ENCODE results near the gene GOLGA5.

Gene GOLGA5

DNA sequence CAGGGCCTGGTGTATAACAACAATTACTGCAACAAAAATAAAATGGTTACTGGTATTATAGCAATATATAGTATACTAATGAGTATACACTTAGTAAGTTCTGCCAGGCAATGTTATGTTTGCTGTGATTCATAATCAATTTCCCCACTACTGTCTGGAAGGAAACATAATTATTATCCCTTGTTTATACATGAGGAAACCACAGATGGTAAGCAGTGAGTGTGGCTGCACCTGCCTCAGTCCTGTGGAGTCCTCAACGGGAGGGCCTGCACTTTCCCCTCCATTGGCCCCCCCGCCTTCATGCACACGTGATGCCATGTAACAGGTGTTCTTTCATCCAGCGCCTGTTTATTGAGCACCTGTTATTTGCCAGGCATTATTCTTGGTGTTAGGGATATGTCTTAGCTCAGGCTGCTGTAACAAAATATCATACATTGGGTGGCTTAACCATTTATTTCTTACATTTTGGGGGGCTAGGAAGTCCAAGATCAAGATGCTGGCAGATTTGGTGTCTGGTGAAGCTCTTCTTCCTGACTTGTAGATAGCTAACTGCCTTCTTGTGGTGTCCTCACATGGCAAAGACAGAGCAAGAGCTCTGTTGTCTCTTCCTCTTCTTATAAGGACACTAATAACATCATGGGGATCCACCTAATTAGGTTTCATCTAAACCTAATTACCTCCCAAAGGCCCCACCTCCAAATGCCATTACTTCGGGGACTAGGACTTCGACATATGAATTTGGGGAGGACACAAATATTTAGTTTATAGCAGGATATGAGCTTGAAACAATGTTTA, 69.4 kb downstream of the GOLGA5 start:
- TF ChIP-seq, protein P1, sequence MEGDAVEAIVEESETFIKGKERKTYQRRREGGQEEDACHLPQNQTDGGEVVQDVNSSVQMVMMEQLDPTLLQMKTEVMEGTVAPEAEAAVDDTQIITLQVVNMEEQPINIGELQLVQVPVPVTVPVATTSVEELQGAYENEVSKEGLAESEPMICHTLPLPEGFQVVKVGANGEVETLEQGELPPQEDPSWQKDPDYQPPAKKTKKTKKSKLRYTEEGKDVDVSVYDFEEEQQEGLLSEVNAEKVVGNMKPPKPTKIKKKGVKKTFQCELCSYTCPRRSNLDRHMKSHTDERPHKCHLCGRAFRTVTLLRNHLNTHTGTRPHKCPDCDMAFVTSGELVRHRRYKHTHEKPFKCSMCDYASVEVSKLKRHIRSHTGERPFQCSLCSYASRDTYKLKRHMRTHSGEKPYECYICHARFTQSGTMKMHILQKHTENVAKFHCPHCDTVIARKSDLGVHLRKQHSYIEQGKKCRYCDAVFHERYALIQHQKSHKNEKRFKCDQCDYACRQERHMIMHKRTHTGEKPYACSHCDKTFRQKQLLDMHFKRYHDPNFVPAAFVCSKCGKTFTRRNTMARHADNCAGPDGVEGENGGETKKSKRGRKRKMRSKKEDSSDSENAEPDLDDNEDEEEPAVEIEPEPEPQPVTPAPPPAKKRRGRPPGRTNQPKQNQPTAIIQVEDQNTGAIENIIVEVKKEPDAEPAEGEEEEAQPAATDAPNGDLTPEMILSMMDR (IDR thresholded peaks at IDR 0.05; ENCODE audit: extremely low read depth, insufficient read depth, missing control alignments) = no peak
- in situ Hi-C loops (cut with MboI; ENCODE audit: low pct_unique_long_range_greater_than_20kb, low sequenced_read_pairs, unreplicated experiment) = no loop called here
- DNase-seq (ENCODE audit: low spot score) = no peak

DNA sequence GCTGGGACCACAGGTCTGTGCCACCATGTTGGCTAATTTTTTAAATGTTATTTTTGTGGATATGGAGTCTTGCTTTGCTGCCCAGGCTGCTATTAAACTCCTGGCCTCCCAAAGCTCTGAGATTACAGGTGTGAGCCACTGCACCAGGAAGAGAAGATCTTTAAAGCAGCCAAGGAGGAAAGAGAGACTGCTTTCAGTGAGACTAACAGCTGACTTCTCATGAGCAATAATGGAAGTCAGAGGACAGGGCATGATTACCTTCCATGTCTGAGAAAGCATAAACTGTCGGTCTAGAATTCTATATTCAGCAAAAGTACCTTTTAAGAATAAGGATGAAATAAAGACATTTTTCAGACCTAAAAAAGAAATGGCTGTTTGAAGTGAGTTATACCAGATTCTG, 71.6 kb downstream of the GOLGA5 start:
- TF ChIP-seq, protein P1 (IDR thresholded peaks at IDR 0.05; ENCODE audit: extremely low read depth, insufficient read depth, missing control alignments) = no peak
- no peak for DNase-seq (ENCODE audit: low spot score)
- in situ Hi-C loops (cut with MboI; ENCODE audit: low pct_unique_long_range_greater_than_20kb, low sequenced_read_pairs, unreplicated experiment) = no loop called here

DNA sequence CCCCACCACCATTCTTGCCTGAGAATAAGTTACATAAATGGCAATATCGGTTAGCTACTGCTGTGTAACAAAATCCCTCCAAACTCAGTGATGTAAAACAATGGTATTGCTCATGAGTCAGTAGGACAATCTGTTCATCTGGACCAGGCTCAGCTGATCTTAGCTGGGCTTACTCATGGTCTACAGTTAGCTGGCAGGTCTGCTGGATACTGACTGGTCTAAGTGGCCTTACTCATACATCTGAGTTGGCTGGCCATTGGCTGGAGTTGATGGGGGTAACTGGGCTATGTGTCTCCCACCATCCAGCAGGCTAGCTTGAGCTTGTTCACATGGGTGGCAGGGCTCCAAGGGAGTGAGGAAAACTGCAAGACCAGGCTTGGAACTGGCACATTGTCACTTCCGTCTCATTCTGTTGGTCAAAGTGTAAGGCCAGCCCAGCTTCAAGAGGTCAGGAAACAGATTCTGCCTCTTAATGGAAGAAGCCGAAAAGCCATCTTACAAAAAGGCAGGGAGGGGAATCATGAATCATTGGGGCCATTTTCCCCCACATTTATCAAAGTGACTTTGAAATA, 72.2 kb downstream of the GOLGA5 start:
- DNase-seq (ENCODE audit: low spot score) = no peak
- in situ Hi-C loops (cut with MboI; ENCODE audit: low pct_unique_long_range_greater_than_20kb, low sequenced_read_pairs, unreplicated experiment) = no loop called here
- TF ChIP-seq, protein P1 (IDR thresholded peaks at IDR 0.05; ENCODE audit: extremely low read depth, insufficient read depth, missing control alignments) = no peak

DNA sequence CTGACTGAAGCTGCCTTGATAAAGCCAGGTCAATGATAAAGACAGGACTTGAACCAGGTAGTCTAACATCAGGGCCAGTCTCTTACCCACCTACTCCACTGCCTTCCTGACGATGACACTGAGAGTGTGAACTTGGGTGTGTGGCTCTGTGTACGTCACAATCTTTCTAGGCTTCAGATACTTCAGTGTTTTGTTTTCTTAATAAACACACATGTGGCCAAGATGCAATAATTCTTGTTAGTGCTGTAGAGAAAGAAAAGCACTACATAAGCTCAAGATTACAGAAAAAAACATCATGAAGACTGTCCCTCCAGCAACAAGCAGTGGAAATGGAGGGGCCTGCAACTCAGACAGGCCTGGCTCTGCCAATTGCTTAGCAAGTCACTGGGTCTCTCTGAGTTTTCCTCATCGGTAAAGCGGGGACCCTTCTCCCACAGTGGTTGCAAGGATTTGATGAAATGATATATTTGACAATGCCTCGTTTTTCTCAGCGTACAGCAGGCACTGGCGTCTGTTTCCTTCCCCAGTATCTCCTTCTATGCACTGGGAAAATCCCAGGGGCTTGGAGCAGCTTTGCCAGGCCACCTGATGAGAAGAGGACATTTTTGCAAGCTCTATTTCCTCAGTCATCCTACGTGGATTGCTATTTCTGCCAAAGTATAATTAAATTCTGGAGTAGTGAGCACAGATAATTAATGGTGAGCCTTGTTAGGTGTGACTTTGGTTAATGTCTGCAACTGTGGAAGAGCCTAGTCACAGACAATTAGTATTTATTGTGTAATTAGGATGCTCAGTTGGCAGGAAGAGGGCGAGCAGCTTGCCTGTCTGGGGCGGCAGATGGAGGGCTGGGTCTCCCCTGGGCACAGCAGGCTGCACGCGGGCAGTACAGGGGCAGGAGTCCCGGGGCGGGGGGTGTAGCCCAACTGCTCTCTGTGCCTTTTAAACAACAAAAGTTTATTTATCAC, 73.1 kb downstream of the GOLGA5 start:
- no peak for DNase-seq (ENCODE audit: low spot score)
- in situ Hi-C loops (cut with MboI; ENCODE audit: low pct_unique_long_range_greater_than_20kb, low sequenced_read_pairs, unreplicated experiment) = no loop called here
- TF ChIP-seq, protein P1 (IDR thresholded peaks at IDR 0.05; ENCODE audit: extremely low read depth, insufficient read depth, missing control alignments) = no peak

DNA sequence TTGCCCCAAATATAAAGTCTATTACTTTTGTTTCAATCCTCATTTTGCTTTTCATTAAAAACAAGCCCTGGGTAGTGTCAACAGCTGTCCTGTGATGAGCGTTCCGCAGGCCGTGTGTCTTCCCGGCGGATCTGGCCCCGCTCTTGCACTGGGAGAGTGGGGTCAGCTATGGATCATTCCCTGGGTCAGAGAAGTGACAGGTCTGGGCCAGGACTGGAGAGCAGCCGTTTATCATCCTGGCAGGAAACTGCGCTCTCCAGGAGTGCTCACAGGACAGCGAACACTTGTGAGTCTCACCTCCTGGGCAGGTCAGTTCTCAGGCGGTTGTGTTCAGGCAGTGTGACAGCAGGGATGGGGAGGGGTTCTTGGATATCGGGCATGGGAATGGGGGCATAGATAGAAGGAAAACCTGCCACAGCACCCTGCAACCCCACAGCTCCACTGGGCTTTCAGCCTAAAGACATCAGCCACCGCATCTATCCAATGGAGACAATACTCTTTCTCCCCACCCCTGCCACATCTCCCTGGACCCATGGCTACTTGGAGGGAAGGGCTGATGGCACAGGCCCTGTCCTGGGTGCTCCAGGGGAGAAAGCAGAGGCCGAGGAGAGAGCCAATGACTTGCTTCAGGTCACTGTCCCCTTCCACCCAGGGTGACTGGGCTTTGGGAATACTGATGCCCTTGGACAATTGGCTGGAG, 81.0 kb downstream of the GOLGA5 start:
- in situ Hi-C loops (cut with MboI; ENCODE audit: low pct_unique_long_range_greater_than_20kb, low sequenced_read_pairs, unreplicated experiment) = no loop called here
- no peak for DNase-seq (ENCODE audit: low spot score)
- TF ChIP-seq, protein P1 (IDR thresholded peaks at IDR 0.05; ENCODE audit: extremely low read depth, insufficient read depth, missing control alignments) = no peak

All from GM13977 (cell line).